IPS DF 4.7 (cell line): ENCODE measurements around the gene SMAP2.

Source experiments
- DNase-seq: peaks from one replicate; pipeline ENCODE4 v3.0.0-alpha.2; 2013; ENCODE audit warnings: low spot score; ENCODE audit errors: extremely low read depth

The SMAP2 gene

DNA sequence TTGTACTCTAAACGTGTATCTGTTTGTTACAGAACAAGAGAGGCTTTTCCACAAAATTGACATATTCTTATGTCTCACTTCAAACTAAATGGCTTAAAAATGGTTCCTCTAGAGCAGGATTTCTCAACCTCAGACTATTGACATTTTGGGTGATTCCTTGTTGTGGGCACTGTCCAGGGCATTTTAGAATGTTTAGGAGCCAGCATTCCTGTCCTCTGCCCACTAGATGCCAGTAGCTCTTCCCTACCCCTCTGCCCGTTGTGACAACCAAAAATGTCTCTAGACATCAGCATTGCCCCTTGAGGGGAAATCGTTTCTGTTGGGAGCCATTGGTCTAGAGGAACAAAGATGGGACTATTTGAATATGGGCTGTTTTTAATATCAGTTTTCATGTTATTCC lies 17.3 kb downstream of the SMAP2 start:
- DNase-seq = no peak

DNA sequence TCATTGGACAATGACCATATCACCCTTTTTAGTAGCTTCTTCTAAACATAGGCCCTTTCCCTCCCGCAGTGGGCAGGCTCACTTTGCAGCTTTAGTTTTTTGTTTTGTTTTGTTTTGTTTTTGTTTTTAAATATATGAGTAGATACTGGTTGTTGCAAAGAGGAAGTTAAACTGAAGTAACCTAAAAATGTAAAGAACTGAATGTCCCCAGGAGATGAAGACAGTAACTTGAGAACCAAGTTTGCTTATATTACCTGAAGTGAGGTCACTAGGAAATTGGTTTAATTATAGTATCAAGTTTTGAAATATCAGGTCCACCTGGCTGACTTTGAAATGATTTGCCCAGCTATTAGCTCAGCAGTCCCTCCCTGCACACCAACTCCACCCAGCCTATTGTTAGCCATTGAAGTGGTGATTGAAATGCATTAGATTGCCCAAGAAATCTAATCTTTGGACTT lies 18.2 kb downstream of the SMAP2 start:
- DNase-seq = no peak

DNA sequence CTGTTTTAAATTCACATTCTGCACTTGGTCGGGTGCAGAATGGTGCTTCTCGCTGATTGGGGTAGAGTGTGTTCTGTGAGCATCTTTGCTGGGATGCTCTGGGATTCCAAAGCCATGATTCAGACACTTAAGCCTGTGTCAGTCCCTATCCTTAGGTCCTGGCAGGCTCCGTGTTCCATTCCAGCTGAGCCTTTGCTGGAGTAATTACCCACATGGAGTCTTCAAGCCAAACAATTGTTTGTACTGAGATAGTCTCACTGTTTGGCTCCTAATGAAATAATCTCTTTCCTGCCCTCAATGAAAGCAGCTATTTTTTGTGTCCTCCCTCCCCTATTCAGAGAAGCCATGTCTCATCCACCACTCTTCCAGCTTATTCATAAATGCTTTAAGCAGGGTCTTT lies 18.7 kb downstream of the SMAP2 start:
- DNase-seq = no peak

DNA sequence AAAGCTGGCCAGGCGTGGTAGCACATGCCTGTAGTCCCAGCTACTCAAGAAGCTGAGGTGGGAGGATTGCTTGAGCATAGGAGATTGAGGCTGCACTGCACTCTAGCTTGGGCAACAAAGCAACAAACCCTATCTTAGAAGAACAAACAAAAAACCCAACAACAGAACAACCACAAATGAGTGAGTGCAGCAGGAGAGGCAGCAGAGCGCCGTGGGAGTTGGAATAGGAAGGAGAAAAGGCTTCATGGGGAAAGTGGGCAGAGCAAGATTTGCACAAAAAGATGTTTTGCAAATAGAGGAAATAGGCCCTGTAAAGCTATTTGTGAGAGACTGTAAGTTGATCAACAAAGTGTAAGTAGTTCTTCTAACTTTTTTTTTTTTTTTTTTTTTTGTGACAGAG lies 19.6 kb downstream of the SMAP2 start:
- DNase-seq = no peak

DNA sequence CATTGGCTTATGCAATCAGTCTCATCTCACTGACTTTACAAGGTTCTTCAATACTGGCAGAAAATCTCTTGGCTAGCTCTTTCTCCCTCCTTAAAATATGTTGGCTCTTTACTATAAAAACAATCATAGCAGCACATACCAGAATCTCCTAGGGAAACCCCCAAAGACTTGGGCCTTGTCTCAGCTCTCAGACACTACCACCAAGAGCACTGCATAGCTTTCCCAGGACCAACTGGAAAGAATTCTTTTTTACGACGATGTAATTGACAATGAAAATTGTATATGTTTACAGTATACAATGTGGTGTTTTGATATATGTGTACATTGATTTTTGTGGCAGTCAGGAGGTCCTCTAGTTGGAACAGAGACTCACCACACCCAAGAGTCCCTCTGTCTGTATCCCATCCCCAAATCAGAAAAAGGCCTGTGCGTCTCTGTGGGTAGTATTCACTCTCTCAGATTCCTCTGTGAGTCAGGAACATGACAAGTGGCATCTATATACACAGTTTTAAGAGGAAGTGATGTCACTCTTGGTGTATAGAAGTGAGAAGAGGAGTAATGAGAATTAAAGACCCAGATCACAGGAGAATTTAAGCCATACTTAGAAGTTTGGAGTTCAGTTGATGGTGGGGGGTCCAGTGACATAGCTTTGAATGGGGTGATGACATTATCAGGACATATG lies 21.1 kb downstream of the SMAP2 start:
- no peak for DNase-seq

DNA sequence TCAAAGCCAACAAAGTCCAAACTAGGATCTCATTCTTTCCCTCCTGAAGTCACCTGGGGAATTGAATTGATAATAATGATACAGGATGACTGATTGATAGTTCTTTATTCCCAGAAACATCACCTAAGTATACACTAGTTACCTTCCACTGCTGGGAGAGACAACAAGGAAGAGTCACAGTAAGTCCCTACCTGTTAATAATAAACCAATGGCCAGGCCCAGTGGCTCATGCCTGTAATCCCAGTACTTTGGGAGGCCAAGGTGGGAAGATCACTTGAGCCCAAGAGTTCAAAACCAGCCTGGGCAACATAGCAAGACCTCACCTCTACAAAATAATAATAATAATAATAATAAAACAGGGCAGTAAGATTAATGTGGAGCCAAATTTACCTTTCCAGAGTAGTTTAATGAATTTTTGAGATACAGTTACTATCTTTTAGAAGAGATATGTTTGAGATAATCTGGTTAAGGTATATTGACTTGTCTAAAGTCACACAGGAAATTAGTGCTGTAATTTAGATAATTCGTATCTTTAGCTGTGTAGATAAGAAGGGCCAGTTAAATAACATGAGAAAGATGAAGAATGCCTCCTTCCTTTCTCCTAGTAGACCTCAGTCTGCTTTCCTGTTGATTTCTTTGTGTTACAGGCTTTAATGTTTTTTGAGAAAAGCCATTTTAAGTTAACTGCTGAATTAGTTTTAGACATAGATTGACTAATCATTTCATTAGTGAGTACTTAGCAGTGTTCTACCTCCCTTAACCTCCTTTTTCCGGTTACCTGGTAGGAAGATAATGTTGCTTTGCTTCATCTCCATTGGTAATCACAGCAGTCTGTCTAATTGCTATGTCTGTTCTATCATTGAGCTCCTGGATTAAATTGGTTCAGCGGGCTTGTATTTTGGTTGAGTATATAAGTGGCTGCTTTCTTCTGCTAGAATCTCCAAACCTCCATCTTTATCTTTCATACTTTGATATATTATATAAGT lies 22.0 kb downstream of the SMAP2 start:
- DNase-seq = no peak

DNA sequence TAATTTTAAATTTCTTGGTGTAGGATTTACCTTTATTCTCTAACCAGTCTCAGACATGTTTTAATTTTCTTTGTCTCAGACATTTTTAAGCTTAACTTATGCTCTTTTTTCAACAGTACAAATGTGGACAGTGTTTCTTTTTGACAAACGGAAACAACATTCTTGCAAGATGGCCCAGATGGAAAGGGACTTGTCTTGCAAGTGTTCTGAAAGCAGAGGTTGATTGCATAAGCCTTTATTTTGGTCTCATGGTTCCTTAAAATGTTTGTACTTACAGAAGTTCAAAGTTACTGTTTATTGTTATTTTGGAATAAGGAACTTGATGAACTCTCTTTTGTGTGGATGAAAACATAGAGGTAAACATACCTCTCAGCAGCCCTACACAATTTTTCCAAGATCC lies 22.9 kb downstream of the SMAP2 start:
- no peak for DNase-seq

DNA sequence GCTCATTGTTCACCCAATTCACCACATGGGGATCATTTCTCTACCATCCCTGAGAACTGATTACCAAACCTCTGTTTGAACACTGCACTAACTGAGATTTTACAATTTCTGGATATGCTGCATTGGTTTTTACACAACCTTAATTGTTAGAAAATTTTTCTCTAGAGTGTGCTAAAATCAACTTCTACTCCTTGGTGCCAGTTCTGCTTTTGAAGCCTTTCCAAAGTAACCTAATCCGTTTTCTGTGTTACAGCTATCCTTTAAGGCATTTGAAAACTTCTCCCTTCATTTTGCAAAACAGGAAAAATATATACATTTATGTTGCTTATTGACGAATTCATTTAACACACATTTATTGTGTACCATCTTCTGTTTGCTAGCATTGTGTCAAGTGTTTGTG lies 23.7 kb downstream of the SMAP2 start:
- DNase-seq = no peak

DNA sequence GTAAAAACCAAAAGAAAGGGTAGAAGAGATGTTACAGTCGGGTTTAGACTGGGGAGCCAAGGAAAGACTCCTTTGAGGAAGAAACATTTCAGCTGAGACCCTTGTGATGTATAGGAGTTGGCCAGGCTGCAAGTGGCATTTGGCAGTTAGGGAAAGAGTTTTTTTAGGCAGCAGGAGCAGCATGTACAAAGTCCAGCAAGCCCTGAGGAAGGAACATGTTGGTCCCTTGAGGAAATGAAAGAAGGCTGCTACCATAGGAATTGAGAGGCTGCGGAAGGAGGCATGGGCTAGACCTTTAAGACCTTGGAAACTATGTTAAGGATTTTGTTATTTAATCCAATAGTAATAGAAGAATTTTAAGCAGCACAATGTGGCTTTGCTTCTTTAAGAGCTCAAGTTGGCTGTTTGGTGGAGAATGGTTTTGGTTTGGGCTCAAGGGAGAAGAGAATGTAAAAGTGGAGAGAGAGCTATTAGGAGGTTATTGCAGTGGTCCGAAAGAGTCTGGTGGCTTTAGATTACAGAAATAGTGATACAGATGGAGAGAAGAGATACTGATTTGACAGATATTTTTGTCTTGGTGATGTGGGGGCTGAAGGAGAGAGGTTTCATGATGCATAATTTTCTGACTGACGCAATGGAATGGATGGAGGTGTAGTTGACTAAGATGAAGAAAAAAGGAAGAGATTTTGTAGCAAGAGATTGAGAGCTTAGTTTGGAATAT lies 26.6 kb downstream of the SMAP2 start:
- no peak for DNase-seq

DNA sequence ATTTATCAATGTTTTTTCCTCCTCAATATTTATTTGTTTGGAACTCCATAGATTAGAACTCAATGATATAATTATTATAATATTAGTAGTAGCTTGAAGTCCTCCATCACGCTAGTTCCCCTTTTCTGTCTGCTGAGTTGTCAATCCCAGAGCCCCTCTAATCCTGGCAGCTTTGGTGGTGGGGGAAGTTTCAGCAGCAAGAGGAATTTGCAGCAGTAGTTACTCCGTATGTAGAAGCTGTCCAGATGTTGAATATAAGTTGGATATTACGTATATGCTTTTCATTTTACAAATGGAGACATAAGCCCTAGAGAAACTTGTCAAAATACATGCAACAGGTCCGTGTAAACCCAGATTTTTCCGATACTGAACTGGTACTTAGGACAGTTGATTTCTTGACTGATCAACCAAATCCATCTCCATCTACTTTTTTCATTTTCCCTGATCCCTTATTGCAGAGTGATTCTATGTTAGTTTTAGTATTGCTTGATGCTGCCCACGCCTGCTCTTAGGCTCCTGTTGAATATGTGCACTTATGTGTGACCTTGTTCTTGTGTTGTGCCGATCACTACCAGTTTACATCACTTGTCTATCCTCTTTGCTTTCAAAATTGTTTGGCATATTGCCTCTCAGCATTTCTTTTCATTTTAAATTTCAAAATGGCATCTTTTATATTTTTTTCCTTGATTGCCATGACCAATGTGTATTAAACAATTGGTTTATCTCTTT lies 28.1 kb downstream of the SMAP2 start:
- DNase-seq = no peak

DNA sequence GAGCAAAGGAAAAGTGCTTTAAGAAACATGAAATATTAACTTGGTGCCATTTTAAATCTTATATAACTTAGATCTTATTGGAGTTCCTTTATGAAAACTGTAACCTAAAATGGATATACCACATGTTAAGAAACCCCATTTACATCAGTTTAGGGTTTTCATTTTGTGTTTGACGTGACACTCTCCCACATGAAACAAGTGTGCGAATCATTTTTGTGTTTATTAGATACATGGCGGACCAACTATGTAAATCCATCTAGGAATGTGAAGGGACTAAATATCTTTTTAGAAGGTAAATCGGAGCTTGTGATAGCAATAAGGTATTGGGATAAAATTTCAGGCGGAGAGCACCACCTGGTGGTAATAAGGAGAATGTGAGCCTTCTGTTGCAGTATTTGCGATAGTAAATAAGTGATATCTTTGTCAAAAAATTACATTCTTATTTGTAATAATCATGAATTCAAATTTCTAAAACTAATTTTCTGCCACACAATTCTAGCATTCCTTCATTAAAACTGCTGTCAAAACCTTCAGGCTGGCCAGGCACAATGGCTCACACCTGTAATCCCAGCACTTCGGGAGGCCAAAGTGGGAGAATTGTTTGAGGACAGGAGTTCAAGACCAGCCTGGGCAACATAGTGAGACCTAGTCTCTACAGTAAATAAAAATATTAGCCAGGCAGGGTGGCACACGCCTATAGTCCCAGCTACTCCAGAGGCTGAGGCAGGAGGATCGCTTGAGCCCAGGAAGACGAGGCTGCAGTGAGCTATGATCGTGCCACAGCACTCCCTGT lies 31.3 kb downstream of the SMAP2 start:
- no peak for DNase-seq

DNA sequence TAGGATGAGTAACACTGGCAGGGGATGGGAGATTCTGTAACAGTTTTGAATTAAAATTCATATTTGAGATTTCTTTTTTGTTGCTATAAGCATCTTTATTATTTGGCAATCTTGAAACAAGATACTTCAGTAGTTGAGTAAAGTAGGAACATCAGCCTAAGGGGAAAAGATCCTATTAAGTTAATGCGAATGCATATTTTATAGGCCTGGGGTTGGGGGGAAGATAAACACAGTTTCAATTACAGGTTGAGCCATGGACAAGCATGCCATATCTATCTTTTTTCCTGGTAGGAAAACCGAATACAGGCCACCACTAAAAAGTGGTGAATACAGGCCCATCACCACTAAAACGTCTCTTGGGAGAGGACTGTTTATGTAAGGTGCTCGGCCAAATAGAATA lies 32.3 kb downstream of the SMAP2 start:
- DNase-seq = no peak

DNA sequence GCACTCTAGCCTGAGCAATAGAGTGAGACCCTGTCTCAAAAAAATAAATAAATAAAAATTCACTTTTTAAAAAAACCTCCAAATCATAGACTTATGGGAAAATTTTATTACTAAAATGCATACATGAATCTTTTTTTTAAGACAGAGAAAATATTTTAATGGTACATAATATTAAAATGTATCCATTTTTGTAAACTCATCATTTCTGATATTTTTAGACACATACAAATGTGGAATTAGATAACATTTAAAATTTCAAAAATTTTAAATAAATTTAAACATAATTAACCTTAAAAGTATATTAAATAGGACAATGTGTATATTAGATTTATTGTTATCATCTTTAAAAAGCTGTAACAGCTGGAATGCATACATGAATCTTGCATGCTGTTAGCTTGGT lies 33.9 kb downstream of the SMAP2 start:
- DNase-seq = no peak

DNA sequence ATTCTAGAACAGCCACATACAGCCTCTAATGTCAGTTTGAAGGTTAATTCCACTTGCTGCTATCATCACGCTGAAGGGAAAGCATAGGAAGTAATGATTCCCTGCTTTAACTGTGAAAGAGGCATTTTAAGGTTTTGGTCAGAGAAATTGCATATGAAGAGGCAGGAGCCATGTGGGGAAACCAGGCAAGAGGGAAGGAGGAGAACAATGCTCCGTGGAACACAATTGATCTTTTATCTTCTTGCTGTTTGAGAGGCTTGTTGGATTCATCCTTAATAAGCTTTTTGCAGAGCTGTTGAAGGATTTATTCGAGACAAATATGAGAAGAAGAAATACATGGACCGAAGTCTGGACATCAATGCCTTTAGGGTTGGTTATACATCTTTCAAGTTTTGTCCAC lies 35.9 kb downstream of the SMAP2 start:
- DNase-seq = no peak

DNA sequence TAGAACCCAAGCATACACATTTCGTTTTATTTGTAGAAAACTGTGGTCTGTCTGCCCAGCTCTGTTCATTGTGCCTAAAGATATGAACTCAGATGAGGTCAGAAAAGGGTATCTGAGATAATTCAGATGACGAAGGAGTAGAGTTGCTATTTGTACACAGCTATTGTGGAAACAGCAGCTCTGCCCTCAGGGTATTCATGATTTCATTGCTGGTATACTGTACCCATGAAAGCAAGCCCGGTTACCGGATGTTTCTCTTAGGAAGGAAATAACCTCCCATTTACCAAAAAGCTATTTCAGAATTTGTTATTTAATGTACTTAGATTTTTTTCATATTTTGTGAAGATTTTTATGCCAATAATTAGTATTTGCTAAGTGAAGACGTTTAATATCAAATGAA lies 37.8 kb downstream of the SMAP2 start:
- no peak for DNase-seq

DNA sequence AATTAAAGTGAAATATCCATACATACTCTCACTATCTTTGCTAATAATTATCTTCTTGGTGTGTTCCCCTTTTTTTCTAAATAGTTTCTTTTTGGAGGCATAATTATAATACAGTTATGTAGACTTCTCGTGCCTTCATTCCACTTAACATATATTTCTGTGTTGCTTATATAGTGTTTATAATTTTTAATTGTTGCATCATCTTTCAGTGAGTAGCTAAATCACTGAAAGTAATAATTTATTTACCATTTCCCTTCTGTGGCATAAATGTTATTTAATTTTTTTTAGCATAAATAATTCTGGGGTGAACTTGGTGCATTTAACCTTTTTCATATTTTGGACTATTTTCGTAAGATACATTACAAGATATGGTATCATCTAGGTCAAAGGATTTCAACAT lies 38.3 kb downstream of the SMAP2 start:
- DNase-seq = no peak

DNA sequence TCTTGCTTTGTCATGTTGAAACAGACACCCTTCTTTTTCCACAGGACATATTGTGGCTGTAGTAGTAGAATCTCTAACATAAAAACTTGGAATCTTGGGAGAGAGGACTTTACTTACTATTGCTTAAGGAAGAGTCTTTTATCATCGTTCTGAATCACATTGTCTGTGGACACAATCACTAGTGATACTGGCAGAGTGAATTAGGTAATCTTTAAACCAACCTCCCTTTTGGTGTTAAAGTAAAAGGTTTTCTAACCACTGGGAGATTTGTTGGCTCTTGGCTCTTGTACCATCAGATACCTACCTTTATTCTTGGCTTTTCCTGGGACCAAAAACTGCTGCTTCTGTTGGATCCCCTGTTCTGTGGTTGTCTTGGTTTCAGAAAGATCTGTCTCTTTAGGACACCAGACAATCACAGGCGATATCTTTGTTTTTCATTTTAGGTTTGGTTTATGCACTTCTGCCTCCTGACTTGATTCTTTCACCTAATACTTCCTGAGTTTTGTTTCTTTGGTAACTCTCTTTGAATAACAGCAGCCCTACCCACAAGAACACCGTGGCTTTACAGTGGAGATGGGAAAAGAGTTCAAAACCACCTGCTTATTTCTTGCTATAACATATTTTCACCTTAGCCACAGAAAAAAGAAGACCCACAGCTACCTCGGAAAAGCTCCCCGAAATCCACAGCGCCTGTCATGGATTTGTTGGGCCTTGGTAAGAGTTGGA lies 40.2 kb downstream of the SMAP2 start:
- no peak for DNase-seq

DNA sequence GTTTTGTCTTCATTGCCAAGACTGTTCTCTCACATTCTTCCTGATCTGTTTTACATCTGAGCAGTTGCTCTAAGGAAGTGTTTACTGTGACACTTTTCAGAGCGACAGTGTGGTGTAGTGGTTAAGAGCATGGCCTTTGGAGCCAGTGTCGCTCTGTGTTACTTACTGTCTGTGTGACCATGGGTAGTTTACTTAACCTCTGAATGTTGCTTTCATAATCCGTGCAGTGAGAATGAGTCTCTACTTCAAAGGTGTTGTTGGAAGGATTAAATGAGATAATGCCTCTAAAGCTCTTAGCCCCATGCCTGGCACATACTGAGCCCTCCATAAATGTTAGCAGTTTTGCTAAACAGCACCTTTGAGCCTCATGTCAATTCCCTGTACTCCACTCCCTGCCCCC lies 40.8 kb downstream of the SMAP2 start:
- DNase-seq = no peak

DNA sequence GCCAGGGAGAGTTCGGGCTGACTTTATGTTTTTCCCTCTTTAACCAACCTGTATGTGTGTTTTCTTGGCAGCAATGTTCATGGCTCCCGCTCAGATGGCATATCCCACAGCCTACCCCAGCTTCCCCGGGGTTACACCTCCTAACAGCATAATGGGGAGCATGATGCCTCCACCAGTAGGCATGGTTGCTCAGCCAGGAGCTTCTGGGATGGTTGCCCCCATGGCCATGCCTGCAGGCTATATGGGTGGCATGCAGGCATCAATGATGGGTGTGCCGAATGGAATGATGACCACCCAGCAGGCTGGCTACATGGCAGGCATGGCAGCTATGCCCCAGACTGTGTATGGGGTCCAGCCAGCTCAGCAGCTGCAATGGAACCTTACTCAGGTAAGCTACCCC lies 43.2 kb downstream of the SMAP2 start:
- DNase-seq = no peak
